HEK293 (cell line): ENCODE data around the gene SLC38A10.

Source experiments
- CTCF ChIA-PET: fragments of 350-600 bp; formaldehyde crosslinking; extraction: SDS; loops from one replicate; lab custom pipeline; 2021; ENCODE audit warnings: antibody characterized with exemption; lab: Yijun Ruan, JAX
- POLR2A ChIA-PET: fragments of 300-600 bp; formaldehyde crosslinking; extraction: SDS; loops from one replicate; lab custom pipeline; 2020; ENCODE audit warnings: antibody characterized with exemption, inconsistent platforms; lab: Yijun Ruan, JAX
- H3K27ac ChIP-seq: fragments of 200-500 bp; sonication (Bioruptor generic); 2 replicates; pipeline ENCODE4 v1.5.1; 2014; ENCODE audit warnings: low read depth, low read length, control low read depth, inconsistent platforms; ENCODE audit errors: extremely low read depth
- H3K36me3 ChIP-seq, 2 experiments: fragments of 200-500 bp in 1 of 2; sonication (Bioruptor generic) in 1 of 2; 1 replicate in 1 of 2; 2 replicates in 1 of 2; pipeline ENCODE4 v1.5.1; 2014 to 2017; ENCODE audit warnings: inconsistent platforms in 2 of 2, low read length in 2 of 2; ENCODE audit not compliant: control insufficient read depth in 2 of 2, insufficient read depth in 1 of 2
- H3K4me1 ChIP-seq: fragments of 200-500 bp; sonication (Bioruptor generic); 2 replicates; pipeline ENCODE4 v1.5.1; 2014; ENCODE audit warnings: mild to moderate bottlenecking, low read length, inconsistent platforms; ENCODE audit not compliant: control insufficient read depth, insufficient read depth
- H3K4me3 ChIP-seq: 2 replicates; pipeline ENCODE4 v1.5.1; 2011; ENCODE audit warnings: low read depth, mild to moderate bottlenecking, control low read depth, low read length, moderate library complexity
- H3K9me3 ChIP-seq: fragments of 200-500 bp; sonication (Bioruptor generic); 2 replicates; pipeline ENCODE4 v1.5.1; 2014; ENCODE audit warnings: low read depth, low read length, inconsistent platforms; ENCODE audit not compliant: control insufficient read depth, insufficient read depth
- KLF1 ChIP-seq: fragments of 450-650 bp; formaldehyde crosslinking; IDR thresholded peaks from 2 replicates; pipeline ENCODE4 v1.5.1; 2016; ENCODE audit warnings: missing biosample characterization, missing genetic modification characterization
- KLF9 ChIP-seq: fragments of 450-650 bp; formaldehyde crosslinking; IDR thresholded peaks from 2 replicates; pipeline ENCODE4 v1.5.1; 2016; ENCODE audit warnings: missing biosample characterization, missing genetic modification characterization, low read depth
- MYNN ChIP-seq: fragments of 450-650 bp; formaldehyde crosslinking; IDR thresholded peaks from 2 replicates; pipeline ENCODE4 v1.5.1; 2016; ENCODE audit warnings: missing biosample characterization, missing genetic modification characterization, borderline replicate concordance
- YY2 ChIP-seq: fragments of 450-650 bp; formaldehyde crosslinking; IDR thresholded peaks from 2 replicates; pipeline ENCODE4 v1.5.1; 2016; ENCODE audit warnings: missing biosample characterization, missing genetic modification characterization
- ZBTB17 ChIP-seq: fragments of 450-650 bp; formaldehyde crosslinking; IDR thresholded peaks from 2 replicates; pipeline ENCODE4 v1.5.1; 2016; ENCODE audit warnings: missing biosample characterization, missing genetic modification characterization
- ZBTB20 ChIP-seq: fragments of 450-650 bp; formaldehyde crosslinking; IDR thresholded peaks from 2 replicates; pipeline ENCODE4 v1.5.1; 2016; ENCODE audit warnings: missing biosample characterization, missing genetic modification characterization
- ZBTB21 ChIP-seq: fragments of 450-650 bp; formaldehyde crosslinking; IDR thresholded peaks from 2 replicates; pipeline ENCODE4 v1.5.1; 2017; ENCODE audit warnings: missing biosample characterization, missing genetic modification characterization
- ZBTB8A ChIP-seq: fragments of 450-650 bp; formaldehyde crosslinking; IDR thresholded peaks from 2 replicates; pipeline ENCODE4 v1.5.1; 2016; ENCODE audit warnings: missing biosample characterization, missing genetic modification characterization
- ZNF10 ChIP-seq: fragments of 450-650 bp; formaldehyde crosslinking; IDR thresholded peaks from 2 replicates; pipeline ENCODE4 v1.5.1; 2017; ENCODE audit warnings: missing biosample characterization, missing genetic modification characterization
- ZNF157 ChIP-seq: fragments of 450-650 bp; formaldehyde crosslinking; IDR thresholded peaks from 2 replicates; pipeline ENCODE4 v1.5.1; 2016; ENCODE audit warnings: missing biosample characterization, missing genetic modification characterization
- ZNF768 ChIP-seq: fragments of 450-650 bp; formaldehyde crosslinking; IDR thresholded peaks from 2 replicates; pipeline ENCODE4 v1.5.1; 2018; ENCODE audit warnings: missing biosample characterization, mild to moderate bottlenecking, missing genetic modification characterization
- TF ChIP-seq, protein P1 (sequence below): fragments of 450-650 bp; formaldehyde crosslinking; IDR thresholded peaks from 2 replicates; pipeline ENCODE4 v1.5.1; 2016; ENCODE audit warnings: missing biosample characterization, missing genetic modification characterization
- TF ChIP-seq, protein P2 (sequence below): fragments of 450-650 bp; formaldehyde crosslinking; IDR thresholded peaks from 2 replicates; pipeline ENCODE4 v1.5.1; 2016; ENCODE audit warnings: missing biosample characterization, missing genetic modification characterization, borderline replicate concordance
- TF ChIP-seq, protein P3 (sequence below): fragments of 450-650 bp; formaldehyde crosslinking; IDR thresholded peaks from 2 replicates; pipeline ENCODE4 v1.5.1; 2016; ENCODE audit warnings: missing biosample characterization, missing genetic modification characterization
- TF ChIP-seq, protein P4 (sequence below): fragments of 450-650 bp; formaldehyde crosslinking; IDR thresholded peaks from 2 replicates; pipeline ENCODE4 v1.5.1; 2017; ENCODE audit warnings: missing biosample characterization, missing genetic modification characterization
- TF ChIP-seq, protein P5 (sequence below): sonication (generic); formaldehyde crosslinking; IDR thresholded peaks from 2 replicates; pipeline ENCODE4 v1.8.1; 2022; ENCODE audit warnings: mild to moderate bottlenecking, moderate library complexity, missing genetic modification reagents
- TF ChIP-seq, protein P6 (sequence below): fragments of 450-650 bp; formaldehyde crosslinking; IDR thresholded peaks from 2 replicates; pipeline ENCODE4 v1.5.1; 2017; ENCODE audit warnings: missing biosample characterization, mild to moderate bottlenecking, missing genetic modification characterization, moderate library complexity
- TF ChIP-seq, protein P7 (sequence below): fragments of 450-650 bp; formaldehyde crosslinking; IDR thresholded peaks from 2 replicates; pipeline ENCODE4 v1.5.1; 2017; ENCODE audit warnings: missing biosample characterization, missing genetic modification characterization

The SLC38A10 gene

DNA sequence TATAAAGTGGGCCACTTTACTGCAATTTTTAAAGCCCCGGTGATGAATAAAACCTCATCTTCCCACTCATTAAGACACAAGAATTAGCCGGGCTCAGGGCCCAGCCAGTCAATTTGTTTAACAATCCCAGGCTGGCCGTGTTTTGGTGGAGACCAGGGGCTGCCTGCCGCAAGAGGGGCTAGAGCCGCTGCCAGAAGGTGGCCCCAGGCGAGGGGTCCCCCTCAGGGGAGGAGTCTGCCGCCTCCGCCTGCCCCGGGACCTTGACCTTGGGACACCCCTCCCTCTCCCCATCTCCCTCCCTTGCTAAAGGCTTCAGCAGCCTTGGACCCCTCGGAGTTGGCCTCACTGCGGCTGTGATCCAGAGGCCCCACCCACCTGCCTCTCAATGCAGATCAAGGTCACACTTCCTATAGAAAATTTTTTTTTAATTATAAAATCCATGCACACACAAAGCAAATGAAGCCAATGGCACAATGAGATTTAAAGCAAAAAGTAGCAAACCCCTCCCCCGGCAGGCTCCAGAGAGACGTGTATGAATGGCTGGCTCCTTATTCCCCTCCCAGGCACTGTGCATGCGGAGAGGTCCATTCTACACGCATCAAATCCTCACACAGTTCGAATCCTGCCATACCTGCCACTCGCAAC lies 23.0 kb upstream of the SLC38A10 start:
- H3K9me3 ChIP-seq: no peaks in the 10 kb centered on the region
- no peaks in the 10 kb centered on the region for H3K36me3 ChIP-seq
- TF ChIP-seq ZBTB21 (no peak), ZBTB8A (no peak), KLF1 (no peak), ZNF157 (no peak), KLF9 (no peak)
- TF ChIP-seq, protein P1, sequence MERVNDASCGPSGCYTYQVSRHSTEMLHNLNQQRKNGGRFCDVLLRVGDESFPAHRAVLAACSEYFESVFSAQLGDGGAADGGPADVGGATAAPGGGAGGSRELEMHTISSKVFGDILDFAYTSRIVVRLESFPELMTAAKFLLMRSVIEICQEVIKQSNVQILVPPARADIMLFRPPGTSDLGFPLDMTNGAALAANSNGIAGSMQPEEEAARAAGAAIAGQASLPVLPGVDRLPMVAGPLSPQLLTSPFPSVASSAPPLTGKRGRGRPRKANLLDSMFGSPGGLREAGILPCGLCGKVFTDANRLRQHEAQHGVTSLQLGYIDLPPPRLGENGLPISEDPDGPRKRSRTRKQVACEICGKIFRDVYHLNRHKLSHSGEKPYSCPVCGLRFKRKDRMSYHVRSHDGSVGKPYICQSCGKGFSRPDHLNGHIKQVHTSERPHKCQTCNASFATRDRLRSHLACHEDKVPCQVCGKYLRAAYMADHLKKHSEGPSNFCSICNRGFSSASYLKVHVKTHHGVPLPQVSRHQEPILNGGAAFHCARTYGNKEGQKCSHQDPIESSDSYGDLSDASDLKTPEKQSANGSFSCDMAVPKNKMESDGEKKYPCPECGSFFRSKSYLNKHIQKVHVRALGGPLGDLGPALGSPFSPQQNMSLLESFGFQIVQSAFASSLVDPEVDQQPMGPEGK (tag by site-specific recombination): no peak
- ChIA-PET CTCF (interaction anchor here (0.7 to 1.2 kb wide), 2 partner anchors 9 to 283 kb away, joined by 4 read pairs; no protein-coding TSS in a partner anchor), POLR2A (interaction anchor here (0.8 kb wide), 1 partner anchor 11 kb away, joined by 7 read pairs; no protein-coding TSS in a partner anchor)
- no peak overlapping the region for H3K4me3 ChIP-seq
- no peak overlapping the region for H3K27ac ChIP-seq
- no peaks in the 10 kb centered on the region for H3K4me1 ChIP-seq

DNA sequence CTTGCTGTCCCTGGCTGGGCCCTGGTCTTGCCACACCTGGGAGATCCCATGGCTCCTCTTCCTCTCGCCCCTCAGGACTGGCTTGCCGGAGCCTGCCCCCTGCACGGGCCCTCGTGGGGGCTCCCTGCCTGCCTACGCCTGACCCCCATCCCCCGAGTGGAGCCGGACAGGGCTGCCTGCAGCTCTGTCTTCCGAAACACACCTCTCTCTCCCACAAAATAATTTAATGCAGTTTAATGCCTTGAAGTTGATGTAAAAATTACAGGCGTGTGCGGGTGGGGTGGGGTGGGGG lies 22.4 kb upstream of the SLC38A10 start:
- CTCF ChIA-PET: interaction anchor here (0.6 to 0.7 kb wide), 2 partner anchors 8 to 1194 kb away, joined by 3 read pairs; no protein-coding TSS in a partner anchor
- H3K36me3 ChIP-seq: no peaks in the 10 kb centered on the region
- no peak overlapping the region for H3K4me3 ChIP-seq
- no peak overlapping the region for H3K27ac ChIP-seq
- H3K9me3 ChIP-seq: no peaks in the 10 kb centered on the region
- POLR2A ChIA-PET: interaction anchor here (0.8 kb wide), 1 partner anchor 12 kb away, joined by 7 read pairs; no protein-coding TSS in a partner anchor
- no peaks in the 10 kb centered on the region for H3K4me1 ChIP-seq
- TF ChIP-seq ZNF10 (tag by site-specific recombination): no peak
- TF ChIP-seq, protein P2, sequence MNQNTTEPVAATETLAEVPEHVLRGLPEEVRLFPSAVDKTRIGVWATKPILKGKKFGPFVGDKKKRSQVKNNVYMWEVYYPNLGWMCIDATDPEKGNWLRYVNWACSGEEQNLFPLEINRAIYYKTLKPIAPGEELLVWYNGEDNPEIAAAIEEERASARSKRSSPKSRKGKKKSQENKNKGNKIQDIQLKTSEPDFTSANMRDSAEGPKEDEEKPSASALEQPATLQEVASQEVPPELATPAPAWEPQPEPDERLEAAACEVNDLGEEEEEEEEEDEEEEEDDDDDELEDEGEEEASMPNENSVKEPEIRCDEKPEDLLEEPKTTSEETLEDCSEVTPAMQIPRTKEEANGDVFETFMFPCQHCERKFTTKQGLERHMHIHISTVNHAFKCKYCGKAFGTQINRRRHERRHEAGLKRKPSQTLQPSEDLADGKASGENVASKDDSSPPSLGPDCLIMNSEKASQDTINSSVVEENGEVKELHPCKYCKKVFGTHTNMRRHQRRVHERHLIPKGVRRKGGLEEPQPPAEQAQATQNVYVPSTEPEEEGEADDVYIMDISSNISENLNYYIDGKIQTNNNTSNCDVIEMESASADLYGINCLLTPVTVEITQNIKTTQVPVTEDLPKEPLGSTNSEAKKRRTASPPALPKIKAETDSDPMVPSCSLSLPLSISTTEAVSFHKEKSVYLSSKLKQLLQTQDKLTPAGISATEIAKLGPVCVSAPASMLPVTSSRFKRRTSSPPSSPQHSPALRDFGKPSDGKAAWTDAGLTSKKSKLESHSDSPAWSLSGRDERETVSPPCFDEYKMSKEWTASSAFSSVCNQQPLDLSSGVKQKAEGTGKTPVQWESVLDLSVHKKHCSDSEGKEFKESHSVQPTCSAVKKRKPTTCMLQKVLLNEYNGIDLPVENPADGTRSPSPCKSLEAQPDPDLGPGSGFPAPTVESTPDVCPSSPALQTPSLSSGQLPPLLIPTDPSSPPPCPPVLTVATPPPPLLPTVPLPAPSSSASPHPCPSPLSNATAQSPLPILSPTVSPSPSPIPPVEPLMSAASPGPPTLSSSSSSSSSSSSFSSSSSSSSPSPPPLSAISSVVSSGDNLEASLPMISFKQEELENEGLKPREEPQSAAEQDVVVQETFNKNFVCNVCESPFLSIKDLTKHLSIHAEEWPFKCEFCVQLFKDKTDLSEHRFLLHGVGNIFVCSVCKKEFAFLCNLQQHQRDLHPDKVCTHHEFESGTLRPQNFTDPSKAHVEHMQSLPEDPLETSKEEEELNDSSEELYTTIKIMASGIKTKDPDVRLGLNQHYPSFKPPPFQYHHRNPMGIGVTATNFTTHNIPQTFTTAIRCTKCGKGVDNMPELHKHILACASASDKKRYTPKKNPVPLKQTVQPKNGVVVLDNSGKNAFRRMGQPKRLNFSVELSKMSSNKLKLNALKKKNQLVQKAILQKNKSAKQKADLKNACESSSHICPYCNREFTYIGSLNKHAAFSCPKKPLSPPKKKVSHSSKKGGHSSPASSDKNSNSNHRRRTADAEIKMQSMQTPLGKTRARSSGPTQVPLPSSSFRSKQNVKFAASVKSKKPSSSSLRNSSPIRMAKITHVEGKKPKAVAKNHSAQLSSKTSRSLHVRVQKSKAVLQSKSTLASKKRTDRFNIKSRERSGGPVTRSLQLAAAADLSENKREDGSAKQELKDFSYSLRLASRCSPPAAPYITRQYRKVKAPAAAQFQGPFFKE (tag by site-specific recombination): no peak
- TF ChIP-seq, protein P3, sequence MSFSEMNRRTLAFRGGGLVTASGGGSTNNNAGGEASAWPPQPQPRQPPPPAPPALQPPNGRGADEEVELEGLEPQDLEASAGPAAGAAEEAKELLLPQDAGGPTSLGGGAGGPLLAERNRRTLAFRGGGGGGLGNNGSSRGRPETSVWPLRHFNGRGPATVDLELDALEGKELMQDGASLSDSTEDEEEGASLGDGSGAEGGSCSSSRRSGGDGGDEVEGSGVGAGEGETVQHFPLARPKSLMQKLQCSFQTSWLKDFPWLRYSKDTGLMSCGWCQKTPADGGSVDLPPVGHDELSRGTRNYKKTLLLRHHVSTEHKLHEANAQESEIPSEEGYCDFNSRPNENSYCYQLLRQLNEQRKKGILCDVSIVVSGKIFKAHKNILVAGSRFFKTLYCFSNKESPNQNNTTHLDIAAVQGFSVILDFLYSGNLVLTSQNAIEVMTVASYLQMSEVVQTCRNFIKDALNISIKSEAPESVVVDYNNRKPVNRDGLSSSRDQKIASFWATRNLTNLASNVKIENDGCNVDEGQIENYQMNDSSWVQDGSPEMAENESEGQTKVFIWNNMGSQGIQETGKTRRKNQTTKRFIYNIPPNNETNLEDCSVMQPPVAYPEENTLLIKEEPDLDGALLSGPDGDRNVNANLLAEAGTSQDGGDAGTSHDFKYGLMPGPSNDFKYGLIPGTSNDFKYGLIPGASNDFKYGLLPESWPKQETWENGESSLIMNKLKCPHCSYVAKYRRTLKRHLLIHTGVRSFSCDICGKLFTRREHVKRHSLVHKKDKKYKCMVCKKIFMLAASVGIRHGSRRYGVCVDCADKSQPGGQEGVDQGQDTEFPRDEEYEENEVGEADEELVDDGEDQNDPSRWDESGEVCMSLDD: no peak
- no peak for TF ChIP-seq ZBTB20
- TF ChIP-seq, protein P4, sequence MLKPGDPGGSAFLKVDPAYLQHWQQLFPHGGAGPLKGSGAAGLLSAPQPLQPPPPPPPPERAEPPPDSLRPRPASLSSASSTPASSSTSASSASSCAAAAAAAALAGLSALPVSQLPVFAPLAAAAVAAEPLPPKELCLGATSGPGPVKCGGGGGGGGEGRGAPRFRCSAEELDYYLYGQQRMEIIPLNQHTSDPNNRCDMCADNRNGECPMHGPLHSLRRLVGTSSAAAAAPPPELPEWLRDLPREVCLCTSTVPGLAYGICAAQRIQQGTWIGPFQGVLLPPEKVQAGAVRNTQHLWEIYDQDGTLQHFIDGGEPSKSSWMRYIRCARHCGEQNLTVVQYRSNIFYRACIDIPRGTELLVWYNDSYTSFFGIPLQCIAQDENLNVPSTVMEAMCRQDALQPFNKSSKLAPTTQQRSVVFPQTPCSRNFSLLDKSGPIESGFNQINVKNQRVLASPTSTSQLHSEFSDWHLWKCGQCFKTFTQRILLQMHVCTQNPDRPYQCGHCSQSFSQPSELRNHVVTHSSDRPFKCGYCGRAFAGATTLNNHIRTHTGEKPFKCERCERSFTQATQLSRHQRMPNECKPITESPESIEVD: no peak
- TF ChIP-seq ZNF768 (tag by site-specific recombination): no peak
- no peak for TF ChIP-seq ZBTB17 (tag by site-specific recombination)
- TF ChIP-seq YY2 (tag by site-specific recombination): no peak
- TF ChIP-seq, protein P5, sequence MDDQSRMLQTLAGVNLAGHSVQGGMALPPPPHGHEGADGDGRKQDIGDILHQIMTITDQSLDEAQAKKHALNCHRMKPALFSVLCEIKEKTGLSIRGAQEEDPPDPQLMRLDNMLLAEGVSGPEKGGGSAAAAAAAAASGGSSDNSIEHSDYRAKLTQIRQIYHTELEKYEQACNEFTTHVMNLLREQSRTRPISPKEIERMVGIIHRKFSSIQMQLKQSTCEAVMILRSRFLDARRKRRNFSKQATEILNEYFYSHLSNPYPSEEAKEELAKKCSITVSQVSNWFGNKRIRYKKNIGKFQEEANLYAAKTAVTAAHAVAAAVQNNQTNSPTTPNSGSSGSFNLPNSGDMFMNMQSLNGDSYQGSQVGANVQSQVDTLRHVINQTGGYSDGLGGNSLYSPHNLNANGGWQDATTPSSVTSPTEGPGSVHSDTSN: no peak
- TF ChIP-seq, protein P6, sequence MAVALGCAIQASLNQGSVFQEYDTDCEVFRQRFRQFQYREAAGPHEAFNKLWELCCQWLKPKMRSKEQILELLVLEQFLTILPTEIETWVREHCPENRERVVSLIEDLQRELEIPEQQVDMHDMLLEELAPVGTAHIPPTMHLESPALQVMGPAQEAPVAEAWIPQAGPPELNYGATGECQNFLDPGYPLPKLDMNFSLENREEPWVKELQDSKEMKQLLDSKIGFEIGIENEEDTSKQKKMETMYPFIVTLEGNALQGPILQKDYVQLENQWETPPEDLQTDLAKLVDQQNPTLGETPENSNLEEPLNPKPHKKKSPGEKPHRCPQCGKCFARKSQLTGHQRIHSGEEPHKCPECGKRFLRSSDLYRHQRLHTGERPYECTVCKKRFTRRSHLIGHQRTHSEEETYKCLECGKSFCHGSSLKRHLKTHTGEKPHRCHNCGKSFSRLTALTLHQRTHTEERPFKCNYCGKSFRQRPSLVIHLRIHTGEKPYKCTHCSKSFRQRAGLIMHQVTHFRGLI: no peak
- TF ChIP-seq, protein P7, sequence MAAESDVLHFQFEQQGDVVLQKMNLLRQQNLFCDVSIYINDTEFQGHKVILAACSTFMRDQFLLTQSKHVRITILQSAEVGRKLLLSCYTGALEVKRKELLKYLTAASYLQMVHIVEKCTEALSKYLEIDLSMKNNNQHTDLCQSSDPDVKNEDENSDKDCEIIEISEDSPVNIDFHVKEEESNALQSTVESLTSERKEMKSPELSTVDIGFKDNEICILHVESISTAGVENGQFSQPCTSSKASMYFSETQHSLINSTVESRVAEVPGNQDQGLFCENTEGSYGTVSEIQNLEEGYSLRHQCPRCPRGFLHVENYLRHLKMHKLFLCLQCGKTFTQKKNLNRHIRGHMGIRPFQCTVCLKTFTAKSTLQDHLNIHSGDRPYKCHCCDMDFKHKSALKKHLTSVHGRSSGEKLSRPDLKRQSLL (tag by site-specific recombination): no peak
- TF ChIP-seq MYNN: no peak
